Measurements from ENCODE around the gene TGFB3. TPM values are rescaled to one million over a fixed set of nuclear protein-coding genes. Genes with fewer than 3 reads are reported as not detected.

TGFB3 gene
- total RNA-seq, 1 experiment from 2014 or later, result 1.6 TPM

DNA sequence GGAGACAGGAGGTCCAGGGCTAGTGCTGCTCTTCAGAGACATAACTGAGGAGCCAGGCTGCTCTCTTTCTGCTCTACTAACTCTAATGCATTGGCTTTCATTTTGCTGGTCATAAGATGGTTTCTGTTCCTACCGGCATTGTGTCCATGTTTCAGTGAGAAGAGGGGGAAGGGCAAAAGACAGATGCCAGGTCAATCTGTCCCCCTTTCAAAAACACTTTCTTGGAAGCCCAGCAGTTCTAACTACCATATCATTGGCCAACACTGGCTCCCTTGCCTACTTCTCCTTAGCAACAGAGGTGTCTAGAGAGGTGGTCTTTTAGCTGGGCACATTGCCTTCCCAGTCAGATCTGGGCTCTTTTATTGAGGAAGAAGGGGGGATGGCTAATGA lies 63.9 kb downstream of the TGFB3 start:
- ChIA-PET RAD21 (ENCODE audit: low non-redundant PET in 1 of 2, low total read pairs in 2 of 2, uncharacterized antibody in 2 of 2, unreplicated experiment in 2 of 2) (no interaction called here), POLR2A (no interaction called here), CTCF (interaction anchor here (4.8 kb wide), 1 partner anchor 12 kb away, joined by 35 read pairs; no protein-coding TSS in a partner anchor)
- intact Hi-C loops (cut with micrococcal nuclease), result no loop called here
- Histone ChIP-seq H3K9ac (ENCODE audit: low read length) (no peak overlapping the region), H3K4me1 (ENCODE audit: control insufficient read depth in 1 of 2, insufficient read depth in 2 of 2, low read length in 2 of 2) (no peaks in the 10 kb centered on the region), H3K4me3 (replicated peaks in 1 of 2; ENCODE audit: low read depth in 1 of 2, low read length in 2 of 2) (no peak overlapping the region), H3K36me3 (ENCODE audit: control insufficient read depth in 1 of 2, insufficient read depth in 2 of 2, low read length in 2 of 2) (no peaks in the 10 kb centered on the region; a peak in 1 of 4 replicates), H3K9me2 (ENCODE audit: insufficient read depth) (no peaks in the 10 kb centered on the region), H3K9me3 (ENCODE audit: control insufficient read depth in 1 of 2, insufficient read depth in 1 of 2, low read depth in 1 of 2, low read length in 2 of 2) (no peaks in the 10 kb centered on the region), H4K20me1 (ENCODE audit: insufficient read depth) (no peaks in the 10 kb centered on the region), H3K27ac (ENCODE audit: low read depth, low read length) (no peak overlapping the region), H3K79me2 (ENCODE audit: insufficient read depth, low read length) (no peaks in the 10 kb centered on the region), H3K4me2 (ENCODE audit: low read length) (no peak overlapping the region), H3K27me3 (ENCODE audit: insufficient read depth, low read length) (no peaks in the 10 kb centered on the region), H2AFZ (ENCODE audit: low read depth, low read length, poor library complexity, severe bottlenecking) (no peak overlapping the region)
- no TSS peak for BruUV-seq (replicated peaks)
- ATAC-seq, result no peak
- TF ChIP-seq RAD21 (IDR thresholded peaks at IDR 0.05; ENCODE audit: low read depth) (no peak), YY1 (IDR thresholded peaks at IDR 0.05; ENCODE audit: extremely low read depth, insufficient replicate concordance, low read depth, low read length) (no peak), POLR2AphosphoS5 (IDR thresholded peaks at IDR 0.05; ENCODE audit: low read depth, low read length) (no peak), REST (IDR thresholded peaks at IDR 0.05; ENCODE audit: low read depth) (no peak), JUND (IDR thresholded peaks at IDR 0.05) (no peak), ELF1 (IDR thresholded peaks at IDR 0.05; ENCODE audit: borderline replicate concordance, low read depth) (no peak), SIN3A (IDR thresholded peaks at IDR 0.05; ENCODE audit: low read depth) (no peak)
- TF ChIP-seq, protein P1, sequence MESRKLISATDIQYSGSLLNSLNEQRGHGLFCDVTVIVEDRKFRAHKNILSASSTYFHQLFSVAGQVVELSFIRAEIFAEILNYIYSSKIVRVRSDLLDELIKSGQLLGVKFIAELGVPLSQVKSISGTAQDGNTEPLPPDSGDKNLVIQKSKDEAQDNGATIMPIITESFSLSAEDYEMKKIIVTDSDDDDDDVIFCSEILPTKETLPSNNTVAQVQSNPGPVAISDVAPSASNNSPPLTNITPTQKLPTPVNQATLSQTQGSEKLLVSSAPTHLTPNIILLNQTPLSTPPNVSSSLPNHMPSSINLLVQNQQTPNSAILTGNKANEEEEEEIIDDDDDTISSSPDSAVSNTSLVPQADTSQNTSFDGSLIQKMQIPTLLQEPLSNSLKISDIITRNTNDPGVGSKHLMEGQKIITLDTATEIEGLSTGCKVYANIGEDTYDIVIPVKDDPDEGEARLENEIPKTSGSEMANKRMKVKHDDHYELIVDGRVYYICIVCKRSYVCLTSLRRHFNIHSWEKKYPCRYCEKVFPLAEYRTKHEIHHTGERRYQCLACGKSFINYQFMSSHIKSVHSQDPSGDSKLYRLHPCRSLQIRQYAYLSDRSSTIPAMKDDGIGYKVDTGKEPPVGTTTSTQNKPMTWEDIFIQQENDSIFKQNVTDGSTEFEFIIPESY (IDR thresholded peaks at IDR 0.05; ENCODE audit: extremely low read depth, insufficient replicate concordance, low read length), result no peak
- no peak for DNase-seq (ENCODE audit: low read depth, low spot score)
